NCI-H2196 treated with DMSO at 0.1 percent for 48 hours (cell line): ENCODE results near the gene PTGIS.
"Not testable (repeated sequence)": the region's sequence is repeated elsewhere in the genome, so short reads cannot be mapped to it uniquely, and the experiment has no call there.

ENCODE experiments used
- DNase-seq: peaks from one replicate; lab custom pipeline; 2025; ENCODE audit not compliant: unreplicated experiment; lab: John Stamatoyannopoulos, UW

Gene PTGIS

DNA sequence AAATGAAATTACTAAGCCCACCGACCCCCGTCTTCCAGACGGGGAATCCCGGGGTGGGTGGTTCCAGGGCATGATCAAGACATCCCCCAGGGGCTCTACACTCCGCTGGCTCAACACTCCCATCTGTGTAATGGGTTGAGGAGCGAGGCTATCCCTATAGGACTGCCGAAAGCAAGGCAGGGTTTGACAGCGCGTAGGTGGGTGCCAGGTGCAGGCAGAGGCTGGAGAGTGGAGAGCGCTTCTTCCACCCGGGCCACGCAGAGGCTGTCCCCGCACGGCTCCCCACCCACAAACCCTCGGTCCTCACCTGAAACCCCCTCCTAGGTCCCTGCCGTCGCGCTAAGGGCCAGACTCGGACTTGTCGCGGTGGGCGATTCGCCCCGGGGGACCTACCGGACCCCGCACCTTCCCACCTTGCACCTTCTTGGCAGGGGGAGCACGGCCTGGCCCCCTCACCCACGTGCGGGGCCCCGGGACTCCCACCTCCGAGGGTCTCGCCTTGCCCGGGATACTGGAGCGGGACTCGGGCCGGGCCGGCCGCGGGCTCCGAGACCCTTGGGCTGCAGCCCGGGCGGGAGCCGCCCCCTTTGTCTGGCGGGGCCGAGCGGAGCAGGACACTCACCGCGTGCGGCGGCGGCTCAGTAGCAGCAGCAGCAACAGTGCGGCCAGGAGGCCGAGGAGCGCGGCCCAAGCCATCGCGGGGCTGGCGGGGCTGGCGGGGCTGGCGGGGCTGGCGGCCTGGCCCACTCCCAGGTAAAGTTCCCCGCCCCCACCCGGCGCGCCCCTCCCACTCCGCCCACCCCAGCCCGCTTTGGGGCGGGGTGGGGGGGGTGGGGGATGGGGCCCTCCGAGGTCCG, at the start of gene PTGIS:
Gene PTGIS, minus strand, starts transcription at position 717 of the 857 bp plus-strand sequence. Its CDS starts 21 bp downstream, at position 696.
- no peak for DNase-seq

DNA sequence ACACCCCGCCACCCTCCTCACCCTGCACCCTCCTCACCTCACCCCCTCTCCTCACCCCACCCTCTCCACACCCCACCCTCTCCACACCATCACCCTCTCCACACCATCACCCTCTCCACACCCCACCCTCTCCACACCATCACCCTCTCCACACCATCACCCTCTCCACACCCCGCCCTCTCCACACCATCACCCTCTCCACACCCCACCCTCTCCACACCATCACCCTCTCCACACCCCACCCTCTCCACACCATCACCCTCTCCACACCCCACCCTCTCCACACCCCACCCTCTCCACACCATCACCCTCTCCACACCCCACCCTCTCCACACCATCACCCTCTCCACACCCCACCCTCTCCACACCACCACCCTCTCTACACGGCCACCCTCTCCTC, 49.5 kb upstream of the PTGIS start:
- DNase-seq, result not testable (repeated sequence)

DNA sequence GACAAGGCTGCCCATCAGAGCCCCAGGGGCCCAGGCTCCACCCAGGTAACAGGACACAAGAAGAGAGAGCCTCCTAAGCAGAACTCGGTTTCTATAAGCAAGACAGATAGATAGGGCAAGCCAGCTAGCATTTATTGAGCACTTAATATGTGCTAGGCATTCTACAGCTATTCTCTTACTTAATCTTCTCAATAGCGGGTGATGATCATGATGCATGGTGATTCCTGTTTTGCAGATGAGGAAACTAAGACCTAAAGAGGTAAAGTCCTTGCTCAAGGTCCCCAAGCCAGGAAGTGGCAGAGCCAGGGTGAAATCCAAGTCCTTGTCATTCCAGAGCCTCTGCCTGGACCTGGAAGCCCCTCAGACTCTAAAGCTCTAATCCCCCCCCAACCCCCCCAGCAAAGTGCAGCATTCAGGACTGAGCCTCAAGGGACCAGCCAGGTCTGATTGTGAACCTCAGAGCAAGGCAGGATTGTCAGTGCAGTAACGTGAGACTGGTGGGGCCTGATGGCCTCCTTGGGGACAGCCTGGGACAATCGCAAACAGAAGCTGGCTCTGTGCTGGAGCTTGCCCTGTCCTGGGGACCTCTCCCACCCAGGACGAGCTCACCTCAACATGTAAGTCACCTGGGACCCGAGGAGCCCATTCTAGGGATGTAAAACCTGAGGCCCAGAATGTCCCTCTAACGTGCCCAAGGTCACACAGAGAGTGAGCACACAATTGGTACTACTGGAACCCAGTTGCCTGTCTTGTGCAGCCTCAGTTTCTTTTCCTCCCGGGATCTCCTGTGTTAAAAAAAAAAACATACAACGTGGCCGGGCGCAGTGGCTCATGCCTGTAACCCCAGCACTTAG, 48.4 kb upstream of the PTGIS start:
- no peak for DNase-seq

DNA sequence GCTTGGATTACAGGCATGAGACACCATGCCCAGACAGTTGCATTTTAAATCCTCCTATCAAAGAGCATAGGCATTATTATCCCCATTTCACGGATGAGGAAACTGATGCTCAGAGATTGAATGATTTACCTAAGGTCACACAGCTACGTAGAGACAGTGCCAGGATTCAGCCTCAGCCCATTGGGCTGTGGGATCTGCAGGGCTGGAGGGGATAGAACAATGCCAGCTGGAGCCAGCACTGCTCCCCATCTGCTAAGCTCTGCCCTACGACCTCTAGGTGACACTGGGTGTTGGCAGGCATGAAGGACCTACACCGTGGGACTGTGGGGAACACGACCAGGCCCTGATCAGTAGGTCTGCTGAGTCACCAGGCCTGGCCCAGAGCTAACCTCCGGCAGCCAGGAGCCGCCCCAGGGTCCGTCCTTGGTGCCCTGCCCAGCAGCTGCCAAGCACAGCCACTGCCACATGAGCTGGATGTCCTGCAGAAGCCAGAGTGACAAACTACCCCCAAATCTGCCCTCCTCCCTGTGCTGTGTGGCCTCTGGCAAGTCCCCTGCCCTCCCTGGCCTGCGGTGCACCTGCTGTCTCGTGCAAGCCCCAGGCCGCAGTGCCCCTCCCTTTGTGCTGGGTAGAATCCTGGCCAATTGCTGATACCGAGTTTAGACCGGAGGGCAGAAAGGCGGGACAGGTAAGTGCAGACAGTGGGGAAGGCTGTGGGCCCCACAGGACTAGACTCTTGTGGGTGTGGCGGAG, 47.6 kb upstream of the PTGIS start:
- DNase-seq, result no peak

DNA sequence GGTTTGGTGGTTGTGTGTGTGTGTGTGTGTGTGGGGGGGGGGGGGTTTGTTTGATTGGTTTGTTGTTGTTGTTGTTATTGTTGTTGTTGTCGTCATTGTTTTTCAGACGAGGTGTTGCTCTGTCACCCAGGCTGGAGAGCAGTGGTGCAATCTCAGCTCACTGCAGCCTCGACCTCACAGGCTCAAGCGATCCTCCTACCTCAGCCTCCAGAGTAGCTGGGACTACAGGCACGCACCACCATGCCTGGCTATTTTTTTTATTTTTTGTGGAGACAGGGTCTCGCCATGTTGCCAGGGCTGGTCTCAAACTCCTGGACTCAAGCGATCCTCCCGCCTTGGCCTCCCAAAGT, 47.1 kb upstream of the PTGIS start:
- DNase-seq, result not testable (repeated sequence)

DNA sequence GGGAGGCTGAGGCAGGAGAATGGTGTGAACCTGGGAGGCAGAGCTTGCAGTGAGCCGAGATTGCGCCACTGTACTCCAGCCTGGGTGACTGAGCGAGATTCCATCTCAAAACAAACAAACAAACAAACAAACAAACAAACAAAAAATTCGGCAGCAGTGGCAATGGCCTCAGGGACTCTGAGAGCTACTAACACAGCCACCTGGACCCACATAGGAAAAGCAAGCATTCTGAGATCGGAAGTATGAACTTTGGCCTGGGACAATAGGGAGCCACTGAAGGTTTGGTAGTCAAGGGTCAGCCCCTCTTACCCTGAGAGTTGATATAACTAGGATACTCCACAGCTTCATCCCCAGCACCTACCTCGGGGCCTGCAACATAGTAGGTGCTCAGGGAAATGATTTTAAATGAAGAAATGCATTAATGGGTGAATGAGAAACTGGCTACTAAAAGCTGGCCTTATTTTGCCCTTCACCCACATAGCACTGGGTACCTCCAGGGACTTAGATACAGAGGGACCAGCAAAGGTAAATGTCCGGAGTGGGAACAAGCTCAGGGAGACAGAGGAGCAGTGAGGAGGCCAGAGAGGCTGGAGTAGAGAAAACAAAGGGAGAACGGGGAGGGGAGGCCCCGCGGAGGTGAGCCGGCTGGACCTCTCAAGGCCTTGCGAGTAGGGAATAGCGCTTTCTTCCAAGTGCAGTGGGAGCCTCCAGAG, 46.6 kb upstream of the PTGIS start:
- no peak for DNase-seq

DNA sequence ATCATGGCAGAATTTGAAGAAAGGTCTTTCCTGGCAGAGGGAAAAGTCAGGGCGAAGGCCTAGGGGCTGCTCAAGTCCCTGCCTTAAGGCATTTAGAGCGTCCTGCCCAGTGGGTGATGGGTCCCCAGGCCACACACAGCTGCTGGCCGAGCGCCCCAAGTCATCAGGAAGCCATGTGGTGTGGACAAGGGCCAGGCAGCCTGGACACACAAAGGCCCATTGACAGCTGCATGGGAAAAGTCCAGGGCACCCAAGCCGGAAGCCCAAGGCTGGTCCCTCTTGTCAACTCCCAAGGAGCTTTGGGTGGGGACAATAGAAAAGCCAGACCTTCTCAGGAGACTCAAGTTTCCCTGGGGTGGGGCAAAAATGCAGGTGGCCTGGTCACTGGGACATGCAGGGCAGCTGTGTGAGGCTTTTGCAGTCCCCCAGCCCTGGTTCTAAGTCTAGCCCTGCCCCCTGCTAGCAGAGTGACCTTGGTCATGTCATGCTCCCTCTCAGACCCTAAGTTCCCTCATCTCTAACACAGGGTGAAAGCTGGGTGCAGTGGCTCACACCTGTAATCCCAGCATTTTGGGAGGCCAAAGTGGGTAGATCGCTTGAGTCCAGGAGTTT, 44.3 kb upstream of the PTGIS start:
- no peak for DNase-seq

DNA sequence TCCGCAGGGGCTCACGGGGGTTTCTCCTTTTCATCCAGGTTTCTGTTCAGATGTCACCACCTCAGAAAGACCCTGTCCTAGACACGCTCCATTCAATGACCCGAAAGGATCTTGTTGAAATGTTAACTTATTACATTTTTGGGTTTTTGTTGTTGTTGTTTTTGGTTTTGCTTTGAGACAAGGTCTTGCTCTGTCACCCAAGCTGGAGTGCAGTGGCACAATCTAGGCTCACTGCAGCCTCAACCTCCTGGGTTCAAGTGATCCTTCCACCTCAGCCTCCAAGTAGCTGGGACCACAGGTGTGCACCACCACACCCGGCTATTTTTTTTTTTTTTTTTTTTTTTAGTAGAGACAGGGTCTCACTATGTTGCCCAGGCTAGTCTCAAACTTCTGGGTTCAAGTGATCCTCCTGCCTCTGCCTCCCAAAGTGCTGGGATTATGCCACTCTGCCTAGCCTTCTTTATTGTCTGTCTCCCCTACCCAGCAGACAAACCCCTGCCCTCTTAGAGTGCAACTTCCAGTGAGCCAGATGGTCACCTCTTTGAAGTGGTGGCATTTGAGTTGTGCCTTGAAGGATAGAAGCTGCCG, 43.7 kb upstream of the PTGIS start:
- not testable (repeated sequence) for DNase-seq

DNA sequence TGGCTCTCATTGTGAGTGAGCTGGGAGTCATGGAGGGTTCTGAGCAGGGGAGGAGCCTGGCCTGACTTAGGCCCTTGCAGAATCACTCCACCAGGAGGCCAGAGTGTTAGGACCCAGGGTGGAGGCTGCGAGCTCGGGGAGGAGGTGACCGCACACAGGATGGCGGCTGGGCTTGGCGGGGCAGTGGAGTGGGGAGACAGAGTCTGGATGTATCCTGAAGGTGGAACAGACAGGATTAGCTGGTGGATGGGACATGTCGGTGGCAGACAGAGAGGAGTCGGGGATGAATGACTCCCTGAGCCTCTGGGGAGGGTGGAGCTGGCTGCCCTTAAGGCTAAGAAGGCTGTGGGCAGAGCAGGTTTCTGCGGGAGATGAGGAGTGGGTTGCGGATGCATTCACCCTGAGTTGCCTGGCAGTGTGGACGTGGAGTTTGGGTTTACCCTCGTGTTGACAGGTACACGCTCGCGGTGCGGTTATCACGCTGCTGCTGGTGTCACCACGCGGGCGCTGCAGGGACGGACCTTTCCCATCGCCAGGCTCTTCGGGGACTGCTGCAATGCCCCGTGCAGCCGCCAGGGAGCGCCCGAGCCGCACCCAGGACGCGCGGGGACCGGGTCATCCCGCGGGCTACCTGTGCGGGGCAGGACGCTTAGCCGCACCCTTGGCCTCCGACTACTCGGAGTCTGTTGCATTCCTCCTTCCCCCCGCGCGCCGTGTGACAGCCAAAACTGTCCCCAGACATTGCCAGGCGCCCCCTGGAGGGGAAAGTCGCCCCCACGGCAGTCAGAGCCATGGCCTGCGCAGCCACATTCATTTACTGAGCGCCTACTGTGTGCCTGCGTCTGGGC, 43.0 kb upstream of the PTGIS start:
- DNase-seq, result peak; percentile 58

DNA sequence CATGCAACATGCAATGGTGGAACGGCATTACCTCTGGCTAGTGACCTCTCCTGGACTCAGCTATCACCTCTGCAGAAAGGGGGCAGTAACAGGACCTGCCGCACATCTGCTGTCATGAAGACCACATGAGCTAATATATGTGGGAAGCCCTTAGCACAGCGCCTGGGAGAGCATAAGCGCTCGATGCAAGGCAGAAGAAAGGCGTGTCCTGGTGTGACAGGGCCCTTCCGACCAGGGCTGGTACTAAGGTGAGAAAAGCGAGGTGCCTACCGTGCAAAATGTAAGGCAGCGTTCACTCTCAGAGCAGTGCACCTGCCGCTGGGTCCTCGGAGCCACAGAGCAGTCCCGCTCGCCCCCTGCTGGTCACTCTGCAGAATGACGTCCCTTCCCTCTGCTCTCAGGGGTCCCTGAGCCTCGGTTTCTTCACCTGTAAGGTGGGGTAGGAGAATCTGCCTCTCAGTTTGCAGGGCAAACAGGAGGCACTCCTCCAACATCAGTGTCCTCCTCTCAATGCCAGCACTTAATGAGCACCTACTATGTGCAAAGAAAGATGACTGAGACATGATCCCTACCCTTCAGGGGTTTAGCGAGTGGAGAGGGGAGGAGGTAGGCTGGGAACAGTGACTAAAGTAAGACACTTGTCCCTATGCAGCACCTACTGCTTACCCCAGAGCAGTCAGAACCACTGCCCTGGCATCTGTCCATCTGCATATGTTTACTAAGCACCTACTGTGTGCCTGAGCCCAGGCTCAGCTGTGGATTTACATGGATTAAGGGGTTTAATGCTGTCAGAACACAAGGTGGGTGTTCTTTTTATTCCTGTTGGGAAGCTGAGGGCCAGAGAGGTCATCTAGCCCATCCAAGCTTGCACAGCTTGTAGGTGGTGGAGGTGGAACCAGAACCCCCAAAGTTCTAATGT, 41.1 kb upstream of the PTGIS start:
- peak; percentile 65 for DNase-seq

DNA sequence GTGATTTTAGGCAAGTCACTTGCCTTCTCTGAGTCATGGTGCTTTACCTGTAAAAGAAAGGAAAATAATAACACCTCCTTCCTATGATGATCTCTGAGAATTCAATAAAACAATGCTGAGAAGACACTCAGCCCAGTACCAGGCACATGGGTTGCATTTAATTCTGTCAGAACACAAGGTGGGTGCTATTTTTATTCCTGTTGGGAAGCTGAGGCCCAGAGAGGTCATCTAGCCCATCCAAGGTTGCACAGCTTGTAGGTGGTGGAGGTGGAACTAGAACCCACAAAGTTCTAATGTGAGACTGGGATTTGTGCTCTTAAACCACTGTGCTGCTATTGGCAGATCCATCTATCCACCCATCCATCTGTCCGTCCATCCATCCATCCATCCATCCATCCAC, 39.6 kb upstream of the PTGIS start:
- DNase-seq, result no peak

DNA sequence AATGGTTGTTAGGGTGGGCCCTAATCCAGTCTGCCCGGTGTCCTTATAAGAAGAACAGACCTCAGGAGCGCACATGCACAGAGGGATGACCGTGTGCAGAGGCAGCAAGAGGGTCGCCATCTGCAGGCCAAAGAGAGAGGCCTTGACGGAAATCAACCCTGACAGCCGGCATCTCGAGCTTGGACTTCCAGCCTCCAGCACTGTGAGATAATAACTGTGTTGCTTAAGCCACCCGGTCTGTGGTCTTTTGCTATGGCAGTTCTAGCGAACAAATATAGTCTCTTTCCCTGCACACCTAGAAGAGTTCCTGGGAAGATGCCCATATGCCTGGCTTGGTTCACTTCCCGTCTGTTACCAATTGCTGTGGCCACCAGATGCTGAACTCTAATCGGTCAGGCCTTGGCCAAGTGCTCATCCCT, 35.3 kb upstream of the PTGIS start:
- no peak for DNase-seq

DNA sequence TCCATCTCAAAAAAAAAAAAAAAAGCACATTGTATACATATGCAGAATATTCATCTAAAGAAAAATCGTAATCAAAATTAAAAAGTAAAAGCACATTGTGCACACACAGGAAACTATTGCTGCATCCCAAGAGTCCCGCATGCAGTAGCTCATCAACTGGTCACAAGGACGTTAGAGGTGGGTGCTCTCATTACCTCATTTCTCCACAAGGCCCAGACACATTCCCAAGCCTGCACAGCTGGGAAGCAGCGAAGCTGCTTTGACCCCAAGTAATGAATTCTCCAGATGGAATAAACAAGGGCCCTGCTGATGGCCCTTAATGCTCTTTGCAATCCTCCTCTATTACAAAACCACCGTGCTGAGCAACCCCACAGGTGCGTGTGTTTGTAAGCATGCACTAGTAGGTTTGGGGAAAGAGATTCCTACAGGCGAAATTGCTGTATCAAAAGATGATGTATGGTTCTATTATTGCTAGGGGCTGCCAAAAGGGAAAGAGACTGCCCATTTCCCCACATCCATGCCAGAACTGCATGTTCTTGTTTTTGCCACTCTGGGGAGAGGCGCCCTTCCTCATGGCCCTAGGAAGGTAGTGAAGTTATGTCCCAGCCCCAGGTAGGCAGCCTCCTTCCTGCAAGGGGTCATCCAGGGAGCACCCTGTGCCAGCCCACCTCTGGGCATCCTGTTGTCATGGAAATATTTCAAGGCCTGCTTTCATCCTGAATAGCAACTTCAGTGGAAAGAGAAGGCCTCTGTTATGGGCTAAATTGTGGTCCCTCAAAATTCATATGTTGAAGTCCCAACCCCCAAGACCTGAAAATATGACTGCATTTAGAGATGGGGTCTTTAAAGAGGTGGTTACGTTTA, 34.6 kb upstream of the PTGIS start:
- DNase-seq, result no peak

DNA sequence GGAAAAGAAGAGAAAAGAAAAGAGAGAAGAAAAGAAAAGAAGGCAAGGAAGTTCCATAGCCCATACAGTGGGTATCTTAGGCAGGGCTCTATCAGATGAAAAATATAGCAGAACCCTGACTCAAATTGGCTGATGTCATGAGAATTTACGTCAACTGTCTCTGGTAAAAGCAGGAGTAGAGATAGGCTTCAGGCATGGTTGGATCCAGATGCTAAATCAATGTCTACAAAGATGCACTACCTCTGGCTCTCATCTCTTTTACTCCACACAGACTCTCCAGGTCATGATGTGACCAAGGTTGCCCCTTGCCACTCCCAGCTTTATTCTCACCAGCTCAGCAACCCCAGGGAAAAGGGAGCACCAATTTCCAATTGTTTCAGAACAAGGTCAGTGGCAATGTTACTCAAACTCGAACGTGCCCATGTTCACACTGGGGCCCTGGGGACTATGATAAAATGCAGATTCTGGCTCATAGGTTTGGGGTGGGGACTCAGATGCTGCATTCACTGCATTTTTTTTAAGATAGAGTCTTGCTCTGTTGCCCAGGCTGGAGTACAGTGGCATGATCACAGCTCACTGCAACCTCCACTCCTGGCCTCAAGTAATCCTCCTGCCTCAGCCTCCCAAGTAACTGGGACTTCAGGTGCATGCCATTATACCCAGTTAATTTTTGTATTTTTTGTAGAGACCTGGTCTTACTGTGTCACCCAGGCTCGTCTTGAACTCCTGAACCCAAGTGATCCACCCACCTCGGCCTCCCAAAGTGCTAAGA, 33.4 kb upstream of the PTGIS start:
- no peak for DNase-seq

DNA sequence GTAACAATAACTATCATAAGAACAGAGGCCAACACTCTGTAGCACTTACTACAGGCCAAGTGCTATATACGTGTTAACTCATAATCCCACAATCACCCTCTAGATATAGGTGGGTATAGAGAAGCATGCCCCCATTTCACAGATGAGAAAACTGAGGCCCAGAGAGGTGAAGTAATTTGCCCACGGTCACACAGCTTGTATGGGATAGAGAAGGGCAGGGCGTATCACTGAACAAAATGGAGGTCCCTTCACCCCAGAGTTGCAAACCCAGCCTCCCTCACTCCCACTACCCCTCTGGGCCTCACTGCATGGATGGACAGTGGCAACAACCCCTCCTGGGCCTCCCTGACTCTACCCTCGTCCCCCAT, 31.8 kb upstream of the PTGIS start:
- no peak for DNase-seq

DNA sequence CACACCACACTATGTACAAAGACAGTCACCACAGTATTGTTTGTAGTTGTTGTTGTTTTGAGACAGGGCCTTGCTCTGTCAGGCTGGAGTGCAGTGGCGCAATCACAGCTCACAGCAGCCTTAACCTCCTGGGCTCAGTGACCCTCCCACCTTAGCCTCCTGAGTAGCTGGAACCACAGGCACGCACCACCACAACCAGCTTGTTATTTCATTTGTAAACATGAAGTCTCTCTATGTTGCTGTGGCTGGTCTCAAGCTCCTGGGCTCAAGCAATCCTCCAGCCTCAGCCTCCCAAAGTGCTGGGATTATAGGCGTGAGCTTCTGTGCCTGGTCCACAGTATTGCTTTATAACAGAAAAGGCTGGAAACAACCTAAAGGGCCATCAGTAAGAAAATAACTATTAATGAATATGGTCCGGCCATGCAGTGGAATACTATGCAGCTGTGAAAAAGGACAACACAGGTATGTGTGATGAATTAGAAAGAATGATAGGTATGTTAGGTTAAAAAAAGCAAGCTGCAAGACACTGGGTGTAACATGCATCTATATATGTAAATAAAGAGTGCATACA, 30.0 kb upstream of the PTGIS start:
- DNase-seq, result no peak
